Activated CD4-positive, alpha-beta T cell treated with anti-CD3 and anti-CD28 coated beads for 36 hours (primary cell): ENCODE results near the gene LEF1. TPM values are rescaled to one million over a fixed set of nuclear protein-coding genes. Genes with fewer than 3 reads are reported as not detected.
A peak's percentile ranks its signal among the peaks of the same experiment; 100 is the strongest.
"Not testable (repeated sequence)": the region's sequence is repeated elsewhere in the genome, so short reads cannot be mapped to it uniquely, and the experiment has no call there.

ENCODE experiments used
- ATAC-seq: fragments of 200-7000 bp; cut with Tn5 transposase; one replicate; pipeline ENCODE4 v1.10.0; 2021; ENCODE audit warnings: mild to moderate bottlenecking, moderate library complexity
- CTCF ChIA-PET: fragments of 350-600 bp; sonication (Branson Sonifier 250); formaldehyde crosslinking; loops from one replicate; lab custom pipeline; 2021; ENCODE audit warnings: antibody characterized with exemption; lab: Charles Lee
- POLR2A ChIA-PET: fragments of 350-600 bp; sonication (Branson Sonifier 250); formaldehyde crosslinking; loops from one replicate; lab custom pipeline; 2021; ENCODE audit warnings: antibody characterized with exemption, inconsistent platforms; lab: Charles Lee
- DNase-seq: peaks from one replicate; pipeline ENCODE4 v3.0.0-alpha.2; 2020
- H3K27ac Mint-ChIP-seq: one replicate; pipeline ENCODE4 v1.8.0; 2021; ENCODE audit warnings: mixed read lengths
- H3K27me3 Mint-ChIP-seq: one replicate; pipeline ENCODE4 v1.8.0; 2021; ENCODE audit warnings: mixed read lengths
- H3K36me3 Mint-ChIP-seq: one replicate; pipeline ENCODE4 v1.8.0; 2021; ENCODE audit warnings: low read depth, mixed read lengths
- H3K4me1 Mint-ChIP-seq: one replicate; pipeline ENCODE4 v1.8.0; 2021; ENCODE audit warnings: mixed read lengths
- H3K4me3 Mint-ChIP-seq: one replicate; pipeline ENCODE4 v1.8.0; 2021; ENCODE audit warnings: mild to moderate bottlenecking, moderate library complexity, mixed read lengths
- H3K9me3 Mint-ChIP-seq: one replicate; pipeline ENCODE4 v1.8.0; 2021; ENCODE audit warnings: low read depth, mixed read lengths
- intact Hi-C, 2 experiments: fragments of 100-400 bp; cut with DNase I in 1 of 2; cut with micrococcal nuclease in 1 of 2; formaldehyde crosslinking; loops; one replicate each; pipeline versions ENCODE4 v1.14.2 to v1.15.1; 2022 to 2024; cut with DNase I, micrococcal nuclease
- total RNA-seq, 2 experiments: library from RNA; stranded (reverse); gene quantifications; one replicate each; pipeline ENCODE4 v1.2.3, GENCODE V29; 2021

Gene LEF1
- total RNA-seq, 2 experiments from 2014 or later = 175 to 302 TPM

GRCh38 chr4:108029731-108030130 lies 139.0 kb downstream of the LEF1 start:
- intact Hi-C loops = loop anchor here (1.0 to 5.0 kb wide), 13 partner anchors 15 to 591 kb away; partner anchors contain the start of gene RPL34 (in 1 of the 2)
- ChIA-PET CTCF (interaction anchor here (0.6 to 5.7 kb wide), 49 partner anchors 9 to 597 kb away, joined by 3 to 47 read pairs (median 4); partner anchors contain the start of genes LEF1 and RPL34), POLR2A (interaction anchor here (0.6 to 1.9 kb wide), 8 partner anchors 10 to 593 kb away, joined by 3 to 6 read pairs (median 4); no protein-coding TSS in a partner anchor)
- Mint-ChIP-seq H3K9me3 (peaks cover 4% of the 10 kb centered on the region), H3K27ac (peak overlapping the region; percentile 97), H3K4me3 (peak overlapping the region; percentile 38), H3K36me3 (peaks cover 58% of the 10 kb centered on the region), H3K4me1 (peaks cover 60% of the 10 kb centered on the region), H3K27me3 (no peaks in the 10 kb centered on the region)
- DNase-seq (peak; percentile 38), ATAC-seq (peak; percentile 34)

- Mint-ChIP-seq H3K27me3 (no peaks in the 10 kb centered on the region), H3K27ac (peak overlapping the region; percentile 97), H3K36me3 (peaks cover 54% of the 10 kb centered on the region), H3K4me3 (peak overlapping the region; percentile 11), H3K9me3 (peaks cover 4% of the 10 kb centered on the region), H3K4me1 (peaks cover 54% of the 10 kb centered on the region)
- ChIA-PET CTCF (interaction anchor here (0.9 to 5.7 kb wide), 21 partner anchors 8 to 594 kb away, joined by 3 to 47 read pairs (median 6); no protein-coding TSS in a partner anchor), POLR2A (interaction anchor here (0.6 to 1.9 kb wide), 4 partner anchors 10 to 144 kb away, joined by 3 to 6 read pairs (median 4); no protein-coding TSS in a partner anchor)
- intact Hi-C loops = no loop called here
- ATAC-seq (peak; percentile 34), DNase-seq (peak; percentile 77)
Measured at GRCh38 chr4:108029016-108029720, 139.6 kb downstream of the LEF1 start.

GRCh38 chr4:108024878-108025165 lies 143.9 kb downstream of the LEF1 start:
- Mint-ChIP-seq H3K9me3 (no peaks in the 10 kb centered on the region), H3K27ac (no peak overlapping the region), H3K4me1 (peaks cover 18% of the 10 kb centered on the region), H3K27me3 (no peaks in the 10 kb centered on the region), H3K36me3 (peaks cover 50% of the 10 kb centered on the region), H3K4me3 (no peak overlapping the region)
- no peak for ATAC-seq
- intact Hi-C loops = no loop called here
- ChIA-PET CTCF (interaction anchor here (0.7 kb wide), 1 partner anchor 159 kb away, joined by 3 read pairs; no protein-coding TSS in a partner anchor), POLR2A (no interaction called here)
- no peak for DNase-seq

DNA sequence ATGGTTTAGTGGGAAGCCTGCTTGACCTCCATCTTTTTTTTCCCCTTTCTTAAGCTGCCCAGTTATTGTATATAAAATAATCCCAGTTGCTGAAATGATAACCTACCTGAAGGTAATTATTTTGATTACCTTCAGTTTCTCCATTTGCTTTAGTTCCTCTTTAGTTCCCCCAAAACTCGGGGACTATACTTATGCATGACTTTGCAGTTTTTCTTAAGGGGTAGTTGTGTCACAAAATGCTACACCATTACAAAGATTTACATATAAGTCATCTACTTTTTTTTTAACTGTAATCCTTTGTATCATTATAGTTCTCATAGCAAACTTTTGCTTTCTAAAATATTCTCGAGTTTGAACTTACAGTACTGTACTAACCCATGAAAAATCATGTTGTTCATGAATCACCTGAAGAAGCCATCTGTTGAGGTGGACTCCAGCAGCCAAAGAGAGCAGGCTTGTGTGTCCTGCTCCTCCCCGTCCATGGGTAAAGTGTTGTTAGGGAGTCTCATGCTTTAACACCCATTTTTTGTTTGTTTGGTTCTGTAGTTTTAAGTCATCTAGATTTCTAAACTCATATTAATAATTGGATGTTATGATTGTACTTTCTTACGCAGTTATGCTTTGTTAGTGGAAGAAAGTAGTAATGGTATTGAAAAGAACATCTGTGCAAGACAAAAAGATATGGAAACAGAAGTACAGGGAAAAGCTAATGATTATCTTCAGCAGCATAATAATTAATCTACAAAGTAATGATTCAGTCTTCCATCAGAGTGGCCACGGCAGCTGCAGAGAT lies 144.5 kb downstream of the LEF1 start:
- DNase-seq = no peak
- no peak overlapping the region for H3K4me3 Mint-ChIP-seq
- peaks cover 18% of the 10 kb centered on the region for H3K4me1 Mint-ChIP-seq
- intact Hi-C loops = no loop called here
- no peak for ATAC-seq
- no peaks in the 10 kb centered on the region for H3K27me3 Mint-ChIP-seq
- no peak overlapping the region for H3K27ac Mint-ChIP-seq
- CTCF ChIA-PET = interaction anchor here (0.7 to 1.1 kb wide), 2 partner anchors 21 to 547 kb away, joined by 3 to 5 read pairs; no protein-coding TSS in a partner anchor
- POLR2A ChIA-PET = interaction anchor here (0.6 kb wide), 1 partner anchor 608 kb away, joined by 3 read pairs; no protein-coding TSS in a partner anchor
- no peaks in the 10 kb centered on the region for H3K9me3 Mint-ChIP-seq
- H3K36me3 Mint-ChIP-seq = peaks cover 55% of the 10 kb centered on the region

GRCh38 chr4:108018884-108019187 lies 149.9 kb downstream of the LEF1 start:
- ChIA-PET CTCF (interaction anchor here (0.6 to 3.5 kb wide), 78 partner anchors 9 to 704 kb away, joined by 3 to 49 read pairs (median 4); partner anchors contain the start of gene OSTC), POLR2A (interaction anchor here (0.6 to 2.4 kb wide), 4 partner anchors 10 to 1397 kb away, joined by 3 to 6 read pairs (median 4); no protein-coding TSS in a partner anchor)
- DNase-seq (no peak), ATAC-seq (no peak)
- Mint-ChIP-seq H3K4me3 (no peak overlapping the region), H3K9me3 (no peaks in the 10 kb centered on the region), H3K4me1 (peaks cover 10% of the 10 kb centered on the region), H3K27me3 (no peaks in the 10 kb centered on the region), H3K36me3 (peaks cover 33% of the 10 kb centered on the region), H3K27ac (no peak overlapping the region)
- intact Hi-C loops = loop anchor here (1.0 to 5.0 kb wide), 5 partner anchors 474 to 1388 kb away; no protein-coding TSS in a partner anchor

- no peaks in the 10 kb centered on the region for H3K27me3 Mint-ChIP-seq
Measured at GRCh38 chr4:108018040-108018883, 150.5 kb downstream of the LEF1 start.

GRCh38 chr4:108013955-108014354 lies 154.8 kb downstream of the LEF1 start:
- H3K36me3 Mint-ChIP-seq = peaks cover 35% of the 10 kb centered on the region
- H3K27me3 Mint-ChIP-seq = no peaks in the 10 kb centered on the region
- POLR2A ChIA-PET = no interaction called here

More at GRCh38 chr4:108018040-108018883, 150.5 kb downstream of the LEF1 start:
- H3K27ac Mint-ChIP-seq = no peak overlapping the region
- peaks cover 31% of the 10 kb centered on the region for H3K36me3 Mint-ChIP-seq
- peak; percentile 89 for ATAC-seq
- DNase-seq = peak; percentile 91
- H3K4me1 Mint-ChIP-seq = peaks cover 10% of the 10 kb centered on the region
- ChIA-PET CTCF (interaction anchor here (0.6 to 3.5 kb wide), 65 partner anchors 9 to 704 kb away, joined by 3 to 49 read pairs (median 4); partner anchors contain the start of gene OSTC), POLR2A (interaction anchor here (0.6 to 2.4 kb wide), 3 partner anchors 11 to 1398 kb away, joined by 3 to 6 read pairs (median 3); no protein-coding TSS in a partner anchor)
- intact Hi-C loops = loop anchor here (1.0 to 5.0 kb wide), 5 partner anchors 475 to 1389 kb away; no protein-coding TSS in a partner anchor
- H3K9me3 Mint-ChIP-seq = no peaks in the 10 kb centered on the region
- H3K4me3 Mint-ChIP-seq = no peak overlapping the region

DNA sequence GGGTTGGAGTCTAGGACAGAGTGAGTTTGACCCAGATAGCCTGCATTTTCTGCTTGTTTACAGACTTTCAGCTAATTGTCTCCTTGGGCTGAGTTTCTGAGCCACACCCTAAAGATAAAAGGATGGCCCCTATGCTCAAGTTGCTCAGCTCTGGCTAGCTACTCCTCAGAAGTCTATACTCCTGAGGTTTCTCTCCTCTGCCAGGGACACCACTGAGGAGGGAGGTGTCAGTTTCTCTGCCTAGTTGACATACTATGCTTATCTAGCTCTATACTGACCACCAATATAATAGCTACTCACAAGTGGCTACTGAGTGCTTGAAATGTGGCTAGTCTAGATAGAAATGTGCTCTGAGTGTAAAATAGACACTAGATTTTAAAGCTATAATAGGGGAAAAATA lies 155.4 kb downstream of the LEF1 start:
- ChIA-PET POLR2A (interaction anchor here (0.6 kb wide), 1 partner anchor 143 kb away, joined by 6 read pairs; no protein-coding TSS in a partner anchor), CTCF (interaction anchor here (0.6 to 1.5 kb wide), 8 partner anchors 8 to 573 kb away, joined by 3 to 13 read pairs (median 4); no protein-coding TSS in a partner anchor)
- H3K27ac Mint-ChIP-seq = no peak overlapping the region
- intact Hi-C loops = no loop called here
- peaks cover 3% of the 10 kb centered on the region for H3K4me1 Mint-ChIP-seq
- H3K27me3 Mint-ChIP-seq = no peaks in the 10 kb centered on the region
- no peak for DNase-seq
- no peak overlapping the region for H3K4me3 Mint-ChIP-seq
- peaks cover 37% of the 10 kb centered on the region for H3K36me3 Mint-ChIP-seq
- ATAC-seq = no peak
- H3K9me3 Mint-ChIP-seq = no peaks in the 10 kb centered on the region

More at GRCh38 chr4:108013955-108014354, 154.8 kb downstream of the LEF1 start:
- no peak for DNase-seq
- no peak for ATAC-seq
- Mint-ChIP-seq H3K4me3 (no peak overlapping the region), H3K27ac (no peak overlapping the region), H3K9me3 (no peaks in the 10 kb centered on the region), H3K4me1 (peaks cover 3% of the 10 kb centered on the region)
- intact Hi-C loops = no loop called here
- CTCF ChIA-PET = interaction anchor here (0.6 to 1.5 kb wide), 11 partner anchors 7 to 572 kb away, joined by 3 to 13 read pairs (median 3); no protein-coding TSS in a partner anchor

DNA sequence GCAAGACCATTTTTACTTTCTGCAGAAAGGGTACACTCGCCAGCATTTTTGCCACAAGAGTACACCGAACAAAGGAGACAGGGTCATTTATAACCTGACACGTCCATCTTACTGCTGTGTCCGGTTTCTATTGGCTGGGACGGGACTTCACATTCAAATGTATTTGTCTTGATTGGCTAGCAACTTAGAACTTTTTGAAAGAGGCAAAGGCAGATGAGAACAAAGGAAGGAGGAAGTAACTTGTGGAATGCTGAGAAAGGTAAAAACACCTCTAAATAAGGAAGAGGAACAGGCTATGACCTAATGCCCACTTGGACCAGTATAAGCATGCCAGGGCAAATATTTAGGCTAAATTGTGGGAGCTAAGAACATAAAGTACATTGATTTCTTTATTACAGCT lies 156.3 kb downstream of the LEF1 start:
- CTCF ChIA-PET, intact Hi-C loops, H3K4me3 Mint-ChIP-seq, POLR2A ChIA-PET, DNase-seq, H3K9me3 Mint-ChIP-seq, H3K27me3 Mint-ChIP-seq, ATAC-seq, H3K4me1 Mint-ChIP-seq, H3K27ac Mint-ChIP-seq: not testable (repeated sequence)
- peaks cover 38% of the 10 kb centered on the region for H3K36me3 Mint-ChIP-seq

GRCh38 chr4:108010167-108010566 lies 158.6 kb downstream of the LEF1 start:
- peaks cover 16% of the 10 kb centered on the region for H3K4me1 Mint-ChIP-seq
- ChIA-PET POLR2A (interaction anchor here (0.7 kb wide), 1 partner anchor 557 kb away, joined by 5 read pairs; no protein-coding TSS in a partner anchor), CTCF (interaction anchor here (0.6 to 1.6 kb wide), 3 partner anchors 9 to 525 kb away, joined by 3 to 5 read pairs (median 3); no protein-coding TSS in a partner anchor)
- no peaks in the 10 kb centered on the region for H3K27me3 Mint-ChIP-seq
- ATAC-seq (no peak), DNase-seq (no peak)
- H3K9me3 Mint-ChIP-seq = no peaks in the 10 kb centered on the region
- H3K36me3 Mint-ChIP-seq = peaks cover 34% of the 10 kb centered on the region
- intact Hi-C loops = no loop called here
- H3K27ac Mint-ChIP-seq = no peak overlapping the region
- no peak overlapping the region for H3K4me3 Mint-ChIP-seq
